Measurements from ENCODE around the gene SURF6.

GRCh38 chr9:133309608-133310007 is 26.4 kb downstream of the SURF6 start:
- TF ChIP-seq POLR2AphosphoS5 (IDR thresholded peaks at IDR 0.05; ENCODE audit: borderline replicate concordance, low read depth, low read length) (no peak), EZH2 (IDR thresholded peaks at IDR 0.05) (no peak), FOXP2 (optimal IDR thresholded peaks at IDR 0.05; ENCODE audit: control extremely low read depth, extremely low read length, insufficient read depth) (no peak)
